Body of pancreas (tissue), 4 donors: ENCODE measurements around the gene SMIM13. TPM values are rescaled to one million over a fixed set of nuclear protein-coding genes. Genes with fewer than 3 reads are reported as not detected.

Experiments used
- ATAC-seq: fragments of 150-250 bp; one replicate; pipeline ENCODE4 v1.9.1; 2016
- DNase-seq, 4 donors: peaks; one replicate each; pipeline ENCODE4 v3.0.0-alpha.2; 2019
- H3K27ac ChIP-seq, 4 donors: fragments of 200-600 bp; sonication (generic); 1 replicate in 3 of 4; 2 replicates in 1 of 4; pipeline versions ENCODE4 v1.5.1 to v1.6.1; 2016 to 2019; ENCODE audit warnings: mild to moderate bottlenecking in 1 of 4, mixed read lengths in 1 of 4, moderate library complexity in 1 of 4
- H3K27me3 ChIP-seq, 2 donors: fragments of 200-600 bp; sonication (generic); one replicate each; pipeline ENCODE4 v1.6.0; 2016; ENCODE audit warnings: mild to moderate bottlenecking in 1 of 2
- H3K36me3 ChIP-seq, 2 donors: fragments of 200-600 bp; sonication (generic); replicated peaks in 1 of 2; 2 replicates each; pipeline ENCODE4 v1.5.1; 2016; ENCODE audit warnings: low read depth in 2 of 2; ENCODE audit not compliant: insufficient read depth in 1 of 2
- H3K4me1 ChIP-seq: fragments of 200-600 bp; sonication (generic); one replicate; pipeline ENCODE4 v1.6.0; 2016
- H3K4me3 ChIP-seq, 2 donors: fragments of 200-600 bp; sonication (generic); 1 replicate in 1 of 2; 2 replicates in 1 of 2; pipeline ENCODE4 v1.5.1; 2016 to 2019
- H3K9me3 ChIP-seq, 3 donors: fragments of 200-600 bp; sonication (generic); 1 replicate in 2 of 3; 2 replicates in 1 of 3; pipeline ENCODE4 v1.5.1; 2016
- CTCF ChIP-seq, 7 experiments: fragments of 450-650 bp in 4 of 7; fragments of 200-600 bp in 3 of 7; sonication (generic) in 3 of 7; IDR thresholded peaks; one replicate each; pipeline ENCODE4 v1.5.1; 2016 to 2019; ENCODE audit warnings: antibody characterized with exemption in 7 of 7
- POLR2A ChIP-seq, 3 donors: fragments of 450-650 bp; IDR thresholded peaks; one replicate each; pipeline ENCODE4 v1.6.1; 2016; ENCODE audit warnings: antibody characterized with exemption in 3 of 3, mild to moderate bottlenecking in 2 of 3
- WGBS, 2 donors: methylation state at CpG; one replicate each; pipeline ENCODE4 v1.1.5; 2017; 5-methylcytosine and 5-hydroxymethylcytosine counted together
- intact Hi-C: fragments of 100-400 bp; cut with DNase I; formaldehyde crosslinking; loops from one replicate; pipeline ENCODE4 v1.15.1; 2023
- total RNA-seq, 2 donors: library from RNA; depleted of rRNA; stranded (reverse); fragments of >200 nt; gene quantifications; one replicate each; pipeline ENCODE4 v1.1.0, GENCODE V29; 2016

Gene SMIM13
- total RNA-seq, 2 donors from 2014 or later: 4.4 to 5.6 TPM

GRCh38 chr6:11139051-11139960 is 45.7 kb downstream of the SMIM13 start:
- Histone ChIP-seq H3K9me3 (no peaks in the 10 kb centered on the region), H3K36me3 (peaks cover 0 to 8% of the 10 kb centered on the region in 2 donors), H3K4me3 (no peak overlapping the region), H3K4me1 (no peaks in the 10 kb centered on the region), H3K27ac (no peak overlapping the region), H3K27me3 (no peaks in the 10 kb centered on the region)
- TF ChIP-seq CTCF (IDR thresholded peaks at IDR 0.05): no peak
- no peak for TF ChIP-seq POLR2A (IDR thresholded peaks at IDR 0.05)
- DNase-seq (no peak), ATAC-seq (no peak)
- 88 to 90% methylated on average over 3 of the region's 3 CpGs for WGBS, 2 donors
- intact Hi-C loops: no loop called here

GRCh38 chr6:11140056-11140455 is 46.4 kb downstream of the SMIM13 start:
- Histone ChIP-seq H3K27me3 (no peaks in the 10 kb centered on the region), H3K4me3 (no peak overlapping the region), H3K4me1 (no peaks in the 10 kb centered on the region), H3K27ac (no peak overlapping the region), H3K36me3 (peaks cover 0 to 3% of the 10 kb centered on the region in 2 donors), H3K9me3 (no peaks in the 10 kb centered on the region)
- DNase-seq (no peak), ATAC-seq (no peak)
- intact Hi-C loops: no loop called here
- no peak for TF ChIP-seq POLR2A (IDR thresholded peaks at IDR 0.05)
- TF ChIP-seq CTCF (IDR thresholded peaks at IDR 0.05): no peak
- WGBS, 2 donors: 81 to 90% methylated on average over 3 of the region's 3 CpGs

- intact Hi-C loops: no loop called here
These were observed 47.7 kb downstream of the SMIM13 start for GRCh38 chr6:11141295-11141694.

GRCh38 chr6:11142296-11143027 is 48.8 kb downstream of the SMIM13 start:
- no peaks in the 10 kb centered on the region for H3K36me3 ChIP-seq
- no peak overlapping the region for H3K4me3 ChIP-seq
- H3K27ac ChIP-seq: no peak overlapping the region
- ATAC-seq (no peak), DNase-seq (no peak)
- no peaks in the 10 kb centered on the region for H3K27me3 ChIP-seq
- TF ChIP-seq CTCF (IDR thresholded peaks at IDR 0.05): no peak
- no peak for TF ChIP-seq POLR2A (IDR thresholded peaks at IDR 0.05)
- intact Hi-C loops: no loop called here
- no peaks in the 10 kb centered on the region for H3K4me1 ChIP-seq
- 85 to 90% methylated on average over 8 of the region's 8 CpGs for WGBS, 2 donors
- H3K9me3 ChIP-seq: no peaks in the 10 kb centered on the region

More at GRCh38 chr6:11141295-11141694, 47.7 kb downstream of the SMIM13 start:
- no peaks in the 10 kb centered on the region for H3K27me3 ChIP-seq
- no peak for DNase-seq
- H3K27ac ChIP-seq: no peak overlapping the region
- H3K9me3 ChIP-seq: no peaks in the 10 kb centered on the region
- no peaks in the 10 kb centered on the region for H3K36me3 ChIP-seq
- TF ChIP-seq POLR2A (IDR thresholded peaks at IDR 0.05) (no peak), CTCF (IDR thresholded peaks at IDR 0.05) (no peak)
- H3K4me3 ChIP-seq: no peak overlapping the region
- H3K4me1 ChIP-seq: no peaks in the 10 kb centered on the region
- no peak for ATAC-seq
- 83 to 91% methylated on average over 3 of the region's 3 CpGs for WGBS, 2 donors
